NCI-H1417 treated with DMSO at 0.1 percent for 48 hours (cell line): ENCODE results near the gene UNC93B1.
"Not testable (repeated sequence)": the region's sequence is repeated elsewhere in the genome, so short reads cannot be mapped to it uniquely, and the experiment has no call there.

Source experiments
- DNase-seq: peaks from one replicate; lab custom pipeline; 2025; lab: John Stamatoyannopoulos, UW

The UNC93B1 gene

DNA sequence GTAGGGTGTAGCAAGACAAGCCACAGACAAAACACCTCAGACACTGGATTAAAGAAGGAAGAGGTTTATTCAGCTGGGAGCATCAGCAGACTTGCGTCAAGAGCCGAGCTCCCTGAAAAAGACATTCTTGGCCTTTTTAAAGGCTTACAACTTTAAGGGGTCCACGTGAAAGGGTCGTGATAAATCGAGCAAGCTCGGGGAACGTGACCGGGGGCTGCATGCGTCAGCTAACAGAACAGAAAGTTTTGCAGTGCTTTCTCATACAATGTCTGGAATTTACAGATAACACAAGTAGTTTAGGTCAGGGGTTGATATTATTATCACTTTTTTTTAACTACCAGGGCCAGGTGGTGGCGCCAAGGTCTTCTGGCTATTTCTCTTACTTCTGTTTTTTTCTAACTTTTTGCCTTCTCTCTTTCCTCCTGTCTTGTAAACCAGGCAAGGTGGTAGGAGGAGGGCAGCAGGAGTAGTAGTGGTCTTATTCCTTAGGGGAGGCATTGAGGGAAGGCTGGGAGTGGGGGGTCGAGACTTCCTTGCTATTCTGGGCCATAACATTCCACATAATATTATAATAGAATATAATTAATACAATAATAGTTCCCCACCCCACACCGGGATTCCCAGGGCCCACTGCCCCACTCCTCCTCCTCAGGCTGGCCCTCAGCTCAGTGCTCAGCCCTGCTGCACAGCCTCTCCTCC, 5.6 kb upstream of the UNC93B1 start:
- DNase-seq: no peak

DNA sequence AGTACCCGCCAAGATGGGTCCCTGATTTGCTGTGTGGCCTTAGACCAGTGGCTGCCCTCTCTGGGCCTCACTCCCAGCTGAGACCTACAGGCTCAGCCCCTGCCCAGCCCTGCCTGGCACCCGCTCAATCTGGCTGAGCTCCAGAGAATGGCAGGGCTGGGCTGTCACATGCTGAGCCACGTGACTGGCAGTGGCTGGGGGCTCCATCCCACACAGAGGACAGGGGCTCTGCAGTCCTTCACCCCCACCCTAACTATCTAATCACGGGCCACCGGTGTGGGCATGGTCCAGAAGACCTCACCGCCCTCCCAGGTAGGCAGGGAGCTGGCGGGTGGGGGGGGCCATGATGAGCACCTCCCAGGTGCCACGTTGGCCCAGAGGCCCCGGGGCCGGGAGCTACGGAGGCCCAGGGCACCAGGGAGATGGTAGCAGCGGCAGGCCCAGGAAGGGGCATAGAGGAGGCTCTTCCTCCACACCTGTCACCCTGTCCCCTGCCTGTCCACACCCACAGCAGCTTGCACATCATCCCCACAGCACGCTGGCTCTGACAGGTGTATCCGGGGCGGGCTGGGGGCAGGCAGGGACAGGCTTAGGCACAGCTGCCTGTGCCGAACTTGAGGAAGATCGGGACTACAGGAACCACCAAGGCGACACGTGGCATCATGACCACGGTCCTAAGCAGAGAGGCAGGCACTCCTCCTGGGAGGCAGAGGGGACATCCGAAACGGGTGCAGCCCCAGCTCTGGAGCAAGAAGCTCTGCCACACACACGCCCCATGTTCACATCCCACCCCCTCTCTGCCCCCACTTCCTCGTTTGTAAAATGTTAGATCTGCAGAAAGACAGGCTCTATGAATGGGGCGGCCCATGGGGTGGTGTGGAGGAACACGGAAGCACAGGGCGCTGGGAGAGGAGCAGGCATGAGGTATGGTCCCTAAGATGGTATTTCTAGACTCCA, 4.8 kb upstream of the UNC93B1 start:
- no peak for DNase-seq

DNA sequence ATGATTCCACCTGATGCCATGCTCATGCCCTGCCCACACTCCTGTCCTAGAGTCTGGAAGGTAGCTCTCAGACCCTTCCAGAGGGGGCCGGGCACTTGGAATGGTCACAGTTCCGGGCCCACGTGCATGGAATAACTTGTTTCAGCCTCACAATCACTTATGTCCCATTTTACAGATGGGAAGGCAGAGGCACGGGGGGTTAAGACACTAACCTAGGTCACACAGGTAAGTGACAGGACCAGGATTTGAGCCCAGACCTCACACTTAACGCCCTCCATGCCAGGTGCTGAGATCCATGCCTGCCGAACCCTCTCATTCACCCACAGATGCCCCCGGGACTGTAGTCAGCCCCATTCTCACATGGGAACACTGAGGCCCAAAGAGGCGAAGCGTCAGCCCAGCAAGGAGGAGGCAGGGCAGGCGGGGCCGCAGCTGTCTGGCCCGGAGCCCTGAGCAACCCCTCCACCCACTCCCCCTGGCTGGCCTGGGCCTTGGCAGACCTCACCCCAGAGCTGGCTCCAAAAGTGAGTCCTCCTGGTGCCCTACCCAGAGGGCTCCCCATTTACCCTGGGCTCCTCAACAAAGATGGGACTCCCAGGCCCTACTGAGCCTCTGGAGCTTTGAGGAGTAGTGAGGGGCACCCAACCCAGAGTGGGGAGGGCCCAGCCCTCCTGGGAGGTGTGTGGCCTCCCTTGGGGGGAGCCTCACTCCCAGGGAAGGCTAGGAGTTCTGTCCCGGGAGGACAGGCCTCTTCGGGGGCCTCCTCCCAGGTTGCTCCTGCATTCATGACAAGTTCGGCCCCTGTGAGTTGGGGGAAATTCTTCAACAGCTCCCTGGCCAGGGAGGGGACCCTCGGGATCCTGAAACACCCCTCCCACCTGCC, 3.8 kb upstream of the UNC93B1 start:
- DNase-seq: no peak

DNA sequence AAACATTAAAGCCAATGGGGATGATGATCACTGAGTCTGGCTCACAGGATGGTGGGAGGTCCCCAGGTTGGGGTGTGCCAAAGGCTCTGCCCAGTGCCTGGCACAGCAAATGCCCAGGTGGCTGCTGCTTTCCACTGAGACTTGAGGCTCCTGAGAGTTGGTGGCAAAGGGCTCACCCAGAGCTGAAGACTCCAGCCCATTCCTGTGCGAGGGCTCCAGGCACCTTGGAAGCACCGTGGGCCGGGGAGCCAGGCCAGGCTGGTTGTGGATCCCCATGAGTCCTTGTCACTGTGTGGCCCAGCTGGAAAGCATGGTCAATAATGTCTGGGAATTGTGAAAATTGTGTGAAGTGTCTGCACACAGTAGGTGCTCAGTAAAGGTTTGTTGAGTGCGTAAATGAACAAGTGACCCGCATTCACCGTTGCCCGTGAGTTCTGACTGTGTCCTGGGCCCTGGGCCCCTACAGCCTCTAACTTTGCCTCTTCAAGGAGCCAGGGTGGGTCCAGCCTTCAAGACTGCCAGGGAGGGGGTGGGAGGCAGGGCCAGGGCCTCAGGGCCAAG, 2.8 kb upstream of the UNC93B1 start:
- no peak for DNase-seq

DNA sequence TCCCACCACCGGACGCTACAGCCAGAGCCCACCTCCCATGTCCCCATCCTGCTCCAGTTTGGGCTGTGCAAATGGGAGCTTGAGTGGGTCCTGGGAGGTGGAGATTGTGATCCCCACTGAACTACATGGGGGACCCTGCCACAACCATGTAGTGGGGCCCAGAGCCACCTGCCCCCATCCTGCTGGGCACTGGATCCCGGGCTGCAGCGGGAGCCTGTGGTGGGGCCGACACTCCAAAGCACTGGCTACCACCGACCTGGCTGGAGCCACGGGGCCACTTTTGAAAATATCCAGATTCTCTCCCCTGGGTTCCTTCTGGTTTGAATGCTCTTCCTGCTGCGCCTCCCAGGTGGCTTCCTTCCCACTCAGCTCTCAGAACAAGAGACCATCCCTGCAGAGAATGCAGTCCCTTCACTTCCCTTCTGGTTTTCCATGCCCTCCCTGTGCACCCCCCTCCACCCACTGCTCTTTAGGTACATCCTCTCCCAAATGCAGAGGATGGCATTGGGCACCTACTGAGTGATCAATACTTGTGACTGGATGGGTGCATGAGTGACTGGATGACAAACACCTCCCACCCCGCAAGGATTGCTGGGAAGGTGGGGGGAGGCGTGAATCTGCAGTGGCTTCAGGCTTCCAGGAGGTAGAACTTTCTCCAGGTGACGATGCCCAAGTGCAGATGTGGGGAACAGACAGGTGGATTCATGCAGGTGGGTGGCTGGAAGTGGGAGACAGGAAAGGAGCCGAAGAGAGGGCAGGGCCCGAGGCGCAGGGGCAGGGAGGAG, 846 bp upstream of the UNC93B1 start:
- no peak for DNase-seq

DNA sequence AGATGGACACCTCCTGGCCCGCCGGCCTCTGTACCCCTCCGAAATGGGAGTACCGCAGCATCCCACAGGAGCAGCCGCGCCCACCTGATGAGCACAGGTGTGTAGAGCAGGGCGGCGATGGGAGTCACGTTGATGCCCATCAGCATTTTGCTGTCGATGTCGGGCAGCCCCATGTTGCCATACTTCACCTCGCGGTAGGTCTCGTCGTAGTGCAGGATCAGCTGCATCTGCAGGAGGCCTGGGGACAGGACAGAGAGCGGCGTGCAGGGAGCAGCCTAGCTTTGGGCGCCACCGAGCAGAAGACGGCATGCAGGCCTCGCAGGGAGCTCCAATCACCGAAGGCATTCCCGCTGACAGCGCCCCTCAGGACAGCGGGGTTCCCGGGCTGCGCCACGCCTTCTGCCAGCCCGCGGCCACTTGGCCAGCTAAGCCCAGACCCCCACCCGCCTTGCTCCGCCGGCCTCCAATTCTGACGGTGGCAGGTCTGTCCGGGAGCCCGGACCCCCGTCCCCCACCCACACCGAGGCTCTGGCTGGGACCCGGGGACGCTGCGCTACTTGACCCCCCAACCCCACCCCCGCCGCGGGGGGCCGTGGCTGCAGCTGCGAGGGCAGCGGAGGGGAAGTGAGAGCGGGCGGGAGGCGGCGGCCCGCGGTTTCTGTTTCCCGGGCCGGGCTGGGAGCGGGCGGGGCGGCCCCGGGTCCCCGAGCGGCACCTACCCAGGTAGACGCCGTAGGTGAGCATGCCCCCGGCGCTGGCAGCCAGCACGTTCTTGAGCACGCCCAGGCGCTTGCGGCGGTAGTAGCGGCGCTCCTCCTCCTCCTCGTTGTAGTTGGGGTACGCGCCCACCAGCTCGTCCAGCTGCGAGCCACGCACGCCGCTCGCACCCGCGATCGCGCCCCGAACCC, 705 bp downstream of the UNC93B1 start:
- no peak for DNase-seq

DNA sequence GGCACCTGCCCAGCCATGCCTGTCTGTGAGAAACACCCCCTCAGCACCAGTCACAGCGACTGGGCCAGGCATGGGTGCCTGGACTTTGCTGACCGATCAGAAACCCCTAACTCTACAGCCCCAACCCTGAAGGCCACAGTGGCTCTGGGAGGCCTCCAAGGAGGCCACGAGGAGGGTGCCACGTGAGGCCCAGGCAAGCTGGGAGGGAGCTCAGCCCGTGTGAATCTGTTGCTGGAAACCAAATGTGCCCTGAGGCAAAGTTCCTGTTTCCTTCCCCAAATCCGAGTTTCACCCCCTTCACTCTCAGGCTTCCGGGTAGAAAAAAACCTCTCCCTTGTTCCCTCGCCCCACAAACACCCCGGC, 1.3 kb downstream of the UNC93B1 start:
- DNase-seq: no peak

DNA sequence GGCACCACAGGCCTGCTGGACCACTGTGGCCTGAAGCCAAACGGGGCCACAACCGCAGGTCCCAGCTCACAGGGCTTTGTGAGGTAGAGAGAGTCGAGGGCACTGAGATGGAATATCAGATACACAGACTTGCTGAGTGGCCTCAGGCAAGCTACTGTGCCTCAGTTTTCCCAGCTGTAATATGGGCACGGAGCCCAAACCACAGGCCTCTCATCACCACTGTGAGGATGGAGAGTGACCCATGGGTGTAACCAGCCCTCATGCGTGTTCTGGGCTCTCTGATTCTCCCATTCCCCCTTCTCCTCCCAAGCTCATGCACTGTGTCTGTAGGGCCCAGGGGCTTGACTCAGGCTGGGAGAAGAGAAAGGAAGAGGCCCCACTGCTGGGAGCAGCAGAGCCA, 4.2 kb downstream of the UNC93B1 start:
- no peak for DNase-seq

DNA sequence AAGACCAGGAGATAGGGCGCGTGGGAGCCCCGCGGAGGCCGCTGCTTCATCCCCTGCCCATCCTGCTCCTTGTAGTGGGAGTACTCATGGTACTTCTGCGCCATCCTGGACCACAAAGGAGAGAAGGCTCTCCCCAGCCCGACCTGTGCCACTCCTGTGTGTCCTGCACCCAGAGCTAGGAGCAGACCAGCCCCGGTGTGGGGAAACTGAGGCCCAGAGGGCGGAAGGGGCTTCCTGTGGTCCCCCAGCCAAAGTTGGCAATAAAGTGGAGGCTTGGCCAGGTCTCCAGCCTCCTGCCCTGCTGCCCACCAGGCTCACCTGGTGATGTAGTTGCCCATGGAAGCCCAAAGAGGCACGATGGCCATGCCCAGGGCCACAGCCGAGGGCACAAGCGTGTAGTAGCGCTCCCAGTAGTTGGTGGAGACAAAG, 4.7 kb downstream of the UNC93B1 start:
- no peak for DNase-seq

DNA sequence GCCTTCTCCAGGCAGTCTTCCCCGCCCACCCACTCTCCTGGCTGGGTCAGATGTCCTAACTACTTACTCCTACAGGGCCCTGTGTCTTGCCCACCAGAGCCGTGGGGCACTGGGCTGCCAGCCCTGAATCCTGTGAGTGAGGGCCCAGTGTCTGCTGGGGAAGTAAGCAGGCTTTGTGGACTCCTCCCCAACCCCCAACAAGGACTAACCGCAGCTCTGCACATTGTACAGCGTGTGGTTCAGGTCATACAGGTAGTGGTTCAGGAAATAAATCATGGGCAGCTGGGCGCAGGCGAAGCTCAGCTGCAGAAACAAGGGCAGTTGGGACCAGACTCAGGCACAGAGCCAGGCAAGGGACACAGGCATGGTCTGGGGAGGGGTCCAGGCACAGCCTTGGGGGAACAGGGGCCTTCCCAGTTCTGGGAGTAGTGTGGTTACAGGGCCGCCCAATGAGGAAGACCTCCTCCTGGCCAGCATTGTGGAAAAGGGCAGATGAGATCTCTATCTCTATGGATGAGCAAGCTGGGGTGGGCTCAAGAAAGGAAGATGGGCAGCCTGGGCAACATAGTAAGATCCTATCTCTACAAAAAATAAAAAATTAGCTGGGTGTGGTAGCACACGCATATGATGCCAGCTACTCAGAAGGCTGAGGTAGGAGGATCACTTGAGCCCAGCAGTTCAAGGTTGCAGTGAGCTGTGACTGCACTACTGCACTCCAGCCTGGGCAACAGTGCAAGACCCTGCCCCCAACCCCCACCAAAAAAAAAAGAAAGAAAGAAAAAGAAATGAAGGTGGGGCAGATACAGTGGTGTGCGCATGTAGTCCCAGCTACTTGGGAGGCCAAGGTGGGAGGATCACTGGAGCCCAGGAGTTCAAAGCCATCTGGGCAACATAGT, 5.5 kb downstream of the UNC93B1 start:
- no peak for DNase-seq

DNA sequence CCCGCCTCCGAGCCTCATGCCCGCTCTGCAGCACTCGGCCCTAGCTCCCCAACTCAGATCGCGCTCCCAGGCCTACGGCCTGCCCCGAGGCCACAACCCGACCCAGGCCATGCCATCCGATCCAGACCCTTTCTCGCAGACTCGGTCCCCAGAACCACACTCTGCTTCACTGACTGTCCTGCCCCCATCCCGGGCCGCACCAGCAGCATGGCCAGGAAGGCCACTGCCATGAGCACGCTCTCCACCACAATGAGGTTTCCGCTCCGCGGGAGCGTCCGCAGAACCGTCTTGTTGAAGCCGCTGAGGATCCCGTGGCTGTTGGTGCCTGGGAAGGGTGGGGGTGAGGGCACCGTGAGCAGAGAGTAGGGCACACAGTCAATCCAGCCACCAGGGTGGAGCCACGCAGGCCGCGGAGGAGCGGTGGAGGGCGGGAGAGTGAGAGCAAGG, 6.4 kb downstream of the UNC93B1 start:
- no peak for DNase-seq

DNA sequence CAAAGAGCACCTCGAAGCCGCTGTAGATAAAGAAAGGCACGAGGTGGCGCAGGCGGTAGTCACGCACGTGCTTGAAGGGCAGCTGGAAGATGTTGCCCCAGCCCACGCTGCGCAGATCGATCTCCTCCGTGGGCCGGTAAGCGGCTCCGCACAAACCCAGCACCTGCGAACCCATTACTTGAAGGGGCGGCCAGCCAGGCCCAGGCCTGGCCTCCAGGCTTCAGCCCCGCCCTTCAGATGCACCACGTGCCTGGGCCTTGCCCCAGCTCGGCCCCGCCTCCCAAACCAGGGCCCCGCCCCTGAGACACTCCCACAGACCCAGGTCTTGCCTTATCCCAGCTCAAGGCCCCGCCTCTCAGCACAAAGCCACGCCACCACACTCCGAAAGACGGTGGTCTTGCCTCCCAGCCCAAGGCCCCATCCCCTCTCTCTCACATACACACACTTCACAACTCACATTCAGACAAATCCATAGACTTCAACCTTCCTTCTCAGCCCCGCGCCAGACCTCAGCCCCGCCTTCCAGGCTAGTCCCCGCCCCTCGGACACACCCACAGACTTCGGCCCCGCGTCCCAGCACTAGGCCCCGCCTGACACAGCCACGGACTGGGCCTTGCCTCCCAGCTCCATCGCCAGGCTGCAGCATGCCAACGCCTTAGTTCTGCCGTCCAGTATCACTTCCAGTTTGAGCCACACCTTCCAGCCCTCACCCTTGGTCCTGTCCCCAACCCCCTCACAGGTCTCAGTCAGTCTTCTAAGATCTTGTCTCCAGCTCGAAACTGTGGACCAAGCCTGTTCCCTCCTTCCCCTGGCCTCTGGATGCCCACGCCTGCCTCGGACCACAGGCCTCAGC, 7.0 kb downstream of the UNC93B1 start:
- DNase-seq: no peak

DNA sequence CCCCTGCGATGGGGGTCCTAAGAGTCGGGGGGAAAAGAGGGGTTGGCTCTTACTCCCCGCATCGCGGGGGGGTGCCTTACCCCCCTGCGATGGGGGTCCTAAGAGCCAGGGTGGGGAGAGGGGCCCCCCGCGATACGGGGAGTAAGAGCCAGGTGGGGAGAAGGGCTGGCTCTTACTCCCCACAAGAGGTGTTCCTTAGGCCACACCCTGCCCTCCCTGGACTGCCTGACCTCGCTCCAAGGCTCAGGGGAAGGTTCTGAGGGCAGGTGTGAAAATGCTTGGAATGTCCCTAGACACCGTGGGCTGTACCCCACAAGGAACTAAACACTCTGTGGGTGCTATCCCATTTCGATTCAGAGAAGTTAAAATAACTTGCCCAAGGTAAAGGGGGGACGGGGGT, 7.8 kb downstream of the UNC93B1 start:
- no peak for DNase-seq

DNA sequence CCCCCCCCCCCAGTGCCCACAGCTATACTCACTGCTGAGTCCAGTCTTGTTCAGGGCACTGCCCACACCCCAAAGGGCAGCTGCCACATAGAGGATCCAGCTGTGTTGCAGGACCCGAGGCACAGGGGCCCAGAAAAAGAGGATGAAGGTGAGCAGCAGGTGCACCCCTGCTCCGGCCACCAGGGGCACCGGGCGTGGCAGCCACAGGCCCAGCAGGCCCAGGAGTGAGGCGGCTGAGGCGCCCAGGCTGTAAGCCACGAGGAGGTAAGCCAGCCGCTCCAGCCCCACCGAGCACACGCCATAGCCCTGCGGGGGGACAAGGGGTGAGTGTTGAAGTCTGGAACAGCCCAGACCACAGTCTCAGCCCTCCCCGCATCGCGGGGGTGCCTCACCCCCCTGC, 8.3 kb downstream of the UNC93B1 start:
- DNase-seq: not testable (repeated sequence)

DNA sequence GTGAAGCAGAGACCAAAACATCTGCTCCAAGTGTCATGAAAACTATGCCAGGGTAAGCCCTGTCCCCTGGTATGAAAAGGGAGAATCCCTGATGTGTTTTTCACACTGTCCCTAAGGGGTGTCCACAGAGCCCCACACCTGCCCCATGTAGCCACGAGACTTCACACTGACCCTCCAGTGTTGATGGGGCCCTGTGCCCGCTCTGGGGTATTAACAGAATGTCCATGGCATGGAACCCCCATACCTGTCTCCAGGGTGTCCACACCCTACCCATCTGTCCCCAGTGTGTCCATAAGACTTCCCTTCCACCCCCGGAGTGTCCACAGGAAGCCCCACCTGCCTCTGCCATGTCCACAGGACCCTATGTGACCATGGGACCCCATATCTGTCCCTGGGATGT, 8.8 kb downstream of the UNC93B1 start:
- DNase-seq: not testable (repeated sequence)

DNA sequence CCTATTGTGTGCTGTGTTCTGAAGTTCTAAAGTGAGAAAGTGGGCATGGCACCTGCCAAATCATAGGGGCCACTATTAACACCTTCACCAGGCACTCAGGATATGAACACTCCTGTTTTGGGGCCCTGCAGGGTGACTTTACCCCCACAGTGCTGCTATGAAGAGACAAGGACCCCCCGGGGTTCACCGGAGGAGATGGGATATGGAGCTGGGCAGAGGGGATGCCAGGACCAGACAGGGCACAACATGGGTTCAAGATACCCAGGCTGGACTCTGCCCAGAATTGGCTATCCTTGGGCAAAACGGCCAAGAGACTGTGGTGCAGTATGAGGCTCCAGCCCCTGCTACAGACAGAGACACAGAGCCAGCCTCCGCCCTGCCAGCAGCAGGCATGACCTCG, 9.5 kb downstream of the UNC93B1 start:
- DNase-seq: not testable (repeated sequence)

DNA sequence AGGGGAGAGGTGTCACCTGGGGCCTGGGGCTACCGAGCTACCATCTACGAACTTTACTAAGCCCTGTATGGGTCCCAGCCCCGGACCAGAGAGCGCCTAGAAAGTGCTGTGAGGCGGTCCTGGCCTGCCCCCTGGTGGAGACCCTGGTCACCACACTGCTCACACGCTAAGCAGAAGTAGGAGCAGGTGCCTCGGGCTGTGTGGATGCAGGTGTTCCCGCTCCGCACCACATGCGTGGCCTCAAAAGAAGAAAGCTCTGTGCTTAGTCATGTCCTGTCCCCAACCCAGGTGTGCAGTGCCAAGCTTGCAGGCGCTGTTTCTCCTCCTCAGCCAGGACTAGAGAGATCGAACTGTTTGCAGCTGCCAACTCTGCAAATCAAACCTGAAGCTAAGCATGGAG, 10.1 kb downstream of the UNC93B1 start:
- not testable (repeated sequence) for DNase-seq
